Right lung (tissue), 5 donors: ENCODE measurements around the gene ZNF487. TPM values are rescaled to one million over a fixed set of nuclear protein-coding genes. Genes with fewer than 3 reads are reported as not detected.
A peak's percentile ranks its signal among the peaks of the same experiment; 100 is the strongest.
"Not testable (repeated sequence)": the region's sequence is repeated elsewhere in the genome, so short reads cannot be mapped to it uniquely, and the experiment has no call there.

Experiments used
- DNase-seq, 2 donors: peaks; one replicate each; pipeline ENCODE4 v3.0.0-alpha.2; 2013
- polyA plus RNA-seq, 5 donors: library from polyadenylated mRNA; unstranded; fragments of 120-200 nt; gene quantifications; one replicate each; pipeline versions ENCODE4 v1.2.1 to v1.2.3, GENCODE V29; 2013; ENCODE audit warnings: inconsistent platforms in 1 of 5, low replicate concordance in 1 of 5; ENCODE audit not compliant: insufficient read length in 5 of 5, insufficient read depth in 1 of 5

Gene ZNF487
- polyA plus RNA-seq, 5 donors, result 7.4 to 10.3 (median 9.1) TPM

DNA sequence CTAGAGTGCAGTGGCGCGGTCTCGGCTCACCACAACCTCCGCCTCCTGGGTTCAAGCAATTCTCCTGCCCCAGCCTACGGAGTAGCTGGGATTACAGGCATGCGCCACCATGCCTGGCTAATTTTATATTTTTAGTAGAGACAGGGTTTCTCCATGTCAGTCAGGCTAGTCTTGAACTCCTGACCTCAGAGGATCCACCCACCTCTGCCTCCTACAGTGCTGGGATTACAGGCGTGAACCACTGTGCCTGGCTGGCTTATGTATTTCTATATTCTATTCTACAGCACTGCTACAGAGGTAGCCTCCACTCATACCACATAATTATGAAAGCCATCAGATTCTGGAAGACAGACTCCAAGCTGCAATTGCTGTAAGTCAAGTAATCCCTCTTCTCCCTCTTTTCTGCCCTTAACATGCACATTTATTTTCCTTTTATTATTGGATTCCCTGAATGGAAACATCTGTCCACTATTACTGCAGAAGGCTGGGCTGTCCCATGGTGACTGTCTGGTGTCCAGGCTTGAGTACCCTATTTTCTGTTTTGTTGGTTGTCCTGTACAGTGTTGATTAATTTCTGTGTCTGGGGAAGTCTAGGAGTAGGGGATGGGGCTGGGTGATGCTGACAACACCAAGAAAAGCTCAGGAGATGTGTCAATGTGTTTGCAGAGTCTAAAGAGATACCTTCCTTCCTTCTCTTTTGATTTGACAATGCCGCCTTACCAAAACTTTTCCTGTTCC, 5.8 kb upstream of the ZNF487 start:
- DNase-seq, result no peak

- DNase-seq, result no peak
These were observed 395 bp downstream of the ZNF487 start for GRCh38 chr10:43437141-43437870.

GRCh38 chr10:43440463-43441134, 3.7 kb downstream of the ZNF487 start:
- DNase-seq, result no peak

GRCh38 chr10:43444323-43444722, 7.4 kb downstream of the ZNF487 start:
- DNase-seq, result no peak

- no peak for DNase-seq
These were observed 8.1 kb downstream of the ZNF487 start for GRCh38 chr10:43444897-43445466.

- not testable (repeated sequence) for DNase-seq
These were observed 9.5 kb downstream of the ZNF487 start for GRCh38 chr10:43446219-43447017.

GRCh38 chr10:43448742-43449141, 11.8 kb downstream of the ZNF487 start:
- DNase-seq, result no peak

DNA sequence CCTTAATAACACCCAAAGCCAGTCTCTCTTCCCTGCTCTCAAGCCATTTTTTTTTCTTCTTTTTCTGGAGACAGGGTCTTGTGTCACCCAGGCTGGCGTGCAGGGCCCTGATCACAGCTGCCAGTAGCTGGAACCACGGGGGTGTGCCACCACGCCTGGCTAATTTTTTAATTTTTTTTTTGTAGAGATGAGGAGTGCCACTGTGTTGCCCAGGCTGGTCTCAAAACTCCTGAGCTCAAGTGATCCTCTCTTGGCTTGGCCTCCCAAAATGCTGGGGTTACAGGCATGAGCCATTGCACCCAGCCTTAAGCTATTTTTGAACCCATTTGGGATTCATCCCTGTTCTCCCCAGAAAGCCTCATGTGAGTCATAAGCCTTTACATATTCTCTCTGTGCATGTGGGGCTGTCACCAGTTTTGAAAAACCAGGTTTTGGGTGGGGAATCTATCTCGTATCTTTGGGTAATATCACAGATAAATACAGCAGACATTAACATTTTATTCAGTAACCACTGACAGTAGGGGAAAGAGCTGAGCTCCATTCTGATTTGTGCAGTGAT, 15.5 kb downstream of the ZNF487 start:
- no peak for DNase-seq

GRCh38 chr10:43453266-43453831, 16.4 kb downstream of the ZNF487 start:
- no peak for DNase-seq

- not testable (repeated sequence) for DNase-seq
These were observed 17.1 kb downstream of the ZNF487 start for GRCh38 chr10:43454025-43454424.

GRCh38 chr10:43456561-43456960, 19.6 kb downstream of the ZNF487 start:
- not testable (repeated sequence) for DNase-seq

- no peak for DNase-seq
These were observed 21.3 kb downstream of the ZNF487 start for GRCh38 chr10:43458227-43458626.

DNA sequence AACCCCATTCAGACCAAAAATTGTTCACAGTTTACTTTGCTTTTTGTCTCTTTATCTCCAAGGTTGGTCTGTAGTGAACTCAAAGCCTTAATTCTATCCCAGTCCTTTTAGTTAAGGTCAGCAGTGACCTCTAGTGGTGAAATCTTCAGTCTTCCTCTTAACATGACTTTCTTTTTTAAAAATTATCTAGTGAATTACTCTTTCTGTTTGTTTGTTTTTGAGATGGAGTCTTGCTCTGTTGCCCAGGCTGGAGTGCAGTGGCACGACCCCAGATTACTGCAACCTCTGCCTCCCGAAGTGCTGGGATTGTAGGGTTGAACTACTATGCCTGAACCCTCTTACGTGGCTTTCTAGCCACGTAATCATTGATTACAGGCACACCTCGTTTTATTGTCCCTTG, 25.0 kb downstream of the ZNF487 start:
- DNase-seq, result peak; percentile 43 to 71

GRCh38 chr10:43465086-43465735, 28.3 kb downstream of the ZNF487 start:
- DNase-seq, result not testable (repeated sequence)

DNA sequence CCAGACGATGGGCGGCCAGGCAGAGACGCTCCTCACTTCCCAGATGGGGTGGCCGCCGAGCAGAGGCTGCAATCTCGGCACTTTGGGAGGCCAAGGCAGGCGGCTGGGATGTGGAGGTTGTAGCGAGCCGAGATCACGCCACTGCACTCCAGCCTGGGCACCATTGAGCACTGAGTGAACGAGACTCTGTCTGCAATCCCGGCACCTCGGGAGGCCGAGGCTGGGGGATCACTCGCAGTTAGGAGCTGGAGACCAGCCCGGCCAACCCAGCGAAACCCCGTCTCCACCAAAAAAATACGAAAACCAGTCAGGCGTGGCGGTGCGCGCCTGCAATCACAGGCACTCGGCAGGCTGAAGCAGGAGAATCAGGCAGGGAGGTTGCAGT, 28.8 kb downstream of the ZNF487 start:
- not testable (repeated sequence) for DNase-seq

DNA sequence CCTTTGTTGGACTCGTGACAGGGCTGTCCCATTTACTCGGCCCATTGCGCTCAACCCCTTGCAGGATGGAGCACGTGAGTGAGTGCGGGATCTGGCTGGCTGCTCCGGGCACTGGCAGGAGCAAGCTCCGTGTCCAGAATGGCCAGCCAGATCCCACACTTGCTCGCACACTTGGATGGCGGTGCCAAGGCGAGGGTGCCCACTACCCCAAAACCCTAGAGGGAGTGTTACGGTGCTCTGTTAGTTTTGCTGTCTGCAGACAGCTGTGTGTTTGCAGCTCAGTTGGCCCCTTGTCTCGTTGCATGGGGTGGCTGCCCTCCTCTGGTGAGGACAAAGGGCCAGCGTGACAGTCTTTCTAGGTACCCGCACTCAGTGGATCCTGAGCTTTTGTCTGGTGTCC, 34.2 kb downstream of the ZNF487 start:
- DNase-seq, result no peak

GRCh38 chr10:43471935-43472720, 35.2 kb downstream of the ZNF487 start:
- no peak for DNase-seq

DNA sequence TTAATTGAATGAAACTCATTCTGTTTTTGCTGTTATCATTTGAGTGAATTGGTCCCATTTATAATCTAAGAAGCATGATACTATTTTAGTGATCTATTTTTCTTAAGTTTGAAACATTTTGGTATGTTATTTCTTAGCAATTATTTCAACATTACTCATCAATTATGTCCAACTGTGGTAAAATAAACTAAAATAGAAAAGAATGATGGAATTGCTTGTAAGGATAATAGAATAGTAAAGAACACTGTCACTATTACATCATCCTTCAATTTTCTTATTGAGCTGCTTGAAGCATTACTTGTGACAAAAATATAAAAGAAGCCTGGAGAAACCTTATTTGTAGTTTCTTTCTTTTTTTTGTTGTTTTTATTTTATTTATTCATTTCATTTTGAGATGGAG, 42.4 kb downstream of the ZNF487 start:
- no peak for DNase-seq

DNA sequence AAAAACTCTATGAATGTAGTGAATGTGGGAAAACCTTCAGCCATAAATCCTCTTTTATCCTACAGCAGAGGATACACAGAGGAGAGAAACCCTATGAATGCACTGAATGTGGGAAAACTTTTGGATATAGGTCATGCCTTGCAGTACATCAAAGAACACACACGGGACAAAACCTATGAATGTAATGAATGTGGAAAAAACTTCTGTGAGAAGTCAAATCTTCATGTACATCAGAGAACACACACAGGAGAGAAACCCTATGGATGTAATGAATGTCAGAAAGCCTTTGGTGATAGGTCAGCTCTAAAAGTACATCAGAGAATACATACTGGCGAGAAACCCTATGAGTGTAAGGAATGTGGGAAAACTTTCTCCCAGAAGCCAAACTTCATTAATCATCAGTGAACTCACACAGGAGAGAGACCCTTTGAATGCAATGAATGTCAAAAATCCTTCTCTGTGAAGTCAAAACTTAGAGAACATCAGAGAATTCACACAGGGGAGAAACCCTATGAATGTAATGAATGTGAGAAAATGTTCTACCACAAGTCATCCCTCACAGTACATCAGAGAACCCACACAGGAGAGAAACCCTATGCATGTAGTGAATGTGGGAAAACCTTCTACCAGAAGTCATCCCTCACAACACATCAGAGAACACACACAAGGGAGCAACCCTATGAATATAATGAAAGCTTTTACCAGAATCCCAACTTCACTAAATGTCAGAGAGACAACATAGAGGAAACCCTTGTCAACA, 45.6 kb downstream of the ZNF487 start:
- no peak for DNase-seq
